K562 (cell line): Measurements from ENCODE around the gene AK4. TPM values are rescaled to one million over a fixed set of nuclear protein-coding genes. Genes with fewer than 3 reads are reported as not detected.

Experiments
- ATAC-seq: fragments of 200-7000 bp; cut with Tn5 transposase; 3 replicates; pipeline ENCODE4 v1.9.1; 2020; ENCODE audit warnings: moderate library complexity
- BruUV-seq: library from RNA; stranded (reverse); fragments of 400-500 nt; replicated peaks from 2 replicates; lab custom pipeline; 2021; lab: Mats Ljungman, UMichigan
- CTCF ChIA-PET: fragments of 300-600 bp; formaldehyde crosslinking; extraction: SDS; loops from one replicate; lab custom pipeline; 2021; ENCODE audit warnings: low intra/inter-chr PET ratio; lab: Yijun Ruan, JAX
- POLR2A ChIA-PET: fragments of 300-600, 350-650 bp; sonication (Branson Sonifier 250); formaldehyde crosslinking; extraction: SDS; loops from one replicate; lab custom pipeline; 2021; ENCODE audit warnings: antibody characterized with exemption, inconsistent platforms; lab: Yijun Ruan, JAX
- DNase-seq, 4 experiments: peaks; one replicate each; pipeline versions ENCODE4 v3.0.0 to v3.0.0-alpha.2; 2011 to 2018; ENCODE audit warnings: low spot score in 3 of 4, mixed read lengths in 3 of 4; ENCODE audit errors: extremely low read depth in 1 of 4
- FAIRE-seq: peaks from 2 replicates; lab custom pipeline; 2011; peaks lifted over from hg19 to GRCh38; lab: Jason Lieb, UNC
- H2AFZ ChIP-seq: 2 replicates; pipeline ENCODE4 v1.6.0; 2011; ENCODE audit warnings: low read depth, low read length, control low read depth, inconsistent platforms
- H3K27ac ChIP-seq: fragments of 200-600 bp; 3 replicates; pipeline ENCODE4 v1.8.0; 2011; ENCODE audit warnings: low read depth, mild to moderate bottlenecking, control low read depth, inconsistent platforms, low read length, moderate library complexity, mixed read lengths; ENCODE audit errors: extremely low read depth
- H3K27me3 ChIP-seq, 2 experiments: fragments of 300-600 bp in 1 of 2; 2 replicates in 1 of 2; 3 replicates in 1 of 2; pipeline versions ENCODE4 v1.6.0 to v1.8.0; 2011; ENCODE audit warnings: inconsistent platforms in 2 of 2, low read length in 2 of 2, mild to moderate bottlenecking in 1 of 2, mixed read lengths in 1 of 2, moderate library complexity in 1 of 2; ENCODE audit not compliant: control insufficient read depth in 2 of 2, insufficient read depth in 2 of 2
- H3K36me3 ChIP-seq: fragments of 300-600 bp; 3 replicates; pipeline ENCODE4 v1.8.0; 2011; ENCODE audit warnings: mild to moderate bottlenecking, low read length, inconsistent platforms; ENCODE audit not compliant: control insufficient read depth, insufficient read depth
- H3K4me1 ChIP-seq, 2 experiments: fragments of 200-600 bp in 1 of 2; replicated peaks in 1 of 2; 2 replicates in 1 of 2; 3 replicates in 1 of 2; pipeline versions ENCODE4 v1.5.1 to v1.8.0; 2011; ENCODE audit warnings: inconsistent platforms in 2 of 2, low read length in 2 of 2, mild to moderate bottlenecking in 1 of 2, mixed read lengths in 1 of 2, moderate library complexity in 1 of 2; ENCODE audit not compliant: control insufficient read depth in 2 of 2, insufficient read depth in 2 of 2
- H3K4me2 ChIP-seq: 2 replicates; pipeline ENCODE4 v1.6.1; 2011; ENCODE audit warnings: low read length, control low read depth, inconsistent platforms, mixed read lengths; ENCODE audit not compliant: insufficient read depth
- H3K4me3 ChIP-seq: fragments of 200-600 bp; sonication (generic), shearing (Covaris generic); 2 replicates; pipeline ENCODE4 v1.5.1; 2016; ENCODE audit warnings: control low read depth, inconsistent platforms
- H3K79me2 ChIP-seq: fragments of 200-600 bp; 3 replicates; pipeline ENCODE4 v1.8.0; 2011; ENCODE audit warnings: low read length, inconsistent platforms; ENCODE audit not compliant: control insufficient read depth, insufficient read depth
- H3K9ac ChIP-seq, 2 experiments: 2 replicates each; pipeline versions ENCODE4 v1.6.0 to v1.6.1; 2011; ENCODE audit warnings: low read depth in 2 of 2, low read length in 2 of 2, control low read depth in 1 of 2, inconsistent platforms in 1 of 2, mild to moderate bottlenecking in 1 of 2, mixed read lengths in 1 of 2; ENCODE audit not compliant: insufficient read depth in 1 of 2
- H3K9me1 ChIP-seq: one replicate; pipeline ENCODE4 v1.6.0; 2011; ENCODE audit warnings: inconsistent platforms, mild to moderate bottlenecking, low read length, moderate library complexity; ENCODE audit not compliant: control insufficient read depth, insufficient read depth
- H3K9me3 ChIP-seq: replicated peaks from 2 replicates; pipeline ENCODE4 v1.5.1; 2011; ENCODE audit warnings: low read depth, low read length, inconsistent platforms; ENCODE audit not compliant: control insufficient read depth, insufficient read depth
- H4K20me1 ChIP-seq: replicated peaks from 2 replicates; pipeline ENCODE4 v1.6.1; 2011; ENCODE audit warnings: low read length, inconsistent platforms, mixed read lengths; ENCODE audit not compliant: control insufficient read depth, insufficient read depth
- CREB1 ChIP-seq, 2 experiments: sonication (generic) in 1 of 2; formaldehyde crosslinking in 1 of 2; IDR thresholded peaks; 2 replicates each; pipeline versions ENCODE4 v1.6.1 to v1.8.0; 2012 to 2022; ENCODE audit warnings: inconsistent platforms in 1 of 2, mild to moderate bottlenecking in 1 of 2, missing genetic modification reagents in 1 of 2, moderate library complexity in 1 of 2
- EP400 ChIP-seq: fragments of 450-650 bp; IDR thresholded peaks from 2 replicates; pipeline ENCODE4 v1.6.1; 2017; ENCODE audit warnings: antibody characterized with exemption, mild to moderate bottlenecking, moderate library complexity
- MECOM ChIP-seq: fragments of 250-450 bp; sonication (Bioruptor Pico); IDR thresholded peaks from 2 replicates; pipeline ENCODE4 v1.8.0; 2022; ENCODE audit warnings: inconsistent platforms
- PPARD ChIP-seq: fragments of 250-450 bp; sonication (Bioruptor Pico); IDR thresholded peaks from 2 replicates; pipeline ENCODE4 v1.8.0; 2022; ENCODE audit warnings: inconsistent platforms, mild to moderate bottlenecking, moderate library complexity
- RBFOX2 ChIP-seq: fragments of 200-400 bp; formaldehyde crosslinking; IDR thresholded peaks from 2 replicates; pipeline ENCODE4 v1.6.1; 2017; ENCODE audit warnings: low read depth, mild to moderate bottlenecking, low read length, moderate library complexity
- RBM22 ChIP-seq: fragments of 200-400 bp; formaldehyde crosslinking; IDR thresholded peaks from 2 replicates; pipeline ENCODE4 v1.6.1; 2018; ENCODE audit warnings: low read length, low read depth; ENCODE audit not compliant: poor library complexity, severe bottlenecking
- U2AF1 ChIP-seq: fragments of 200-400 bp; formaldehyde crosslinking; optimal IDR thresholded peaks from 2 replicates; pipeline ENCODE3; 2017; ENCODE audit warnings: mild to moderate bottlenecking, low read depth, low read length, moderate library complexity
- WGBS: fragments of 100-300 bp; shearing (Covaris generic); methylation state at CpG from one replicate; pipeline ENCODE4 v1.1.6; 2016; ENCODE audit warnings: low coverage, mixed read lengths; ENCODE audit not compliant: insufficient coverage; ENCODE audit errors: missing lambda C conversion rate; 5-methylcytosine and 5-hydroxymethylcytosine counted together
- in situ Hi-C: fragments of 300-500 bp; cut with MboI; formaldehyde crosslinking; loops from 4 replicates; pipeline ENCODE4 v1.15.0; 2018; ENCODE audit warnings: inconsistent platforms, mixed read lengths
- intact Hi-C: fragments of 100-400 bp; cut with micrococcal nuclease; formaldehyde crosslinking; loops from 2 replicates; pipeline ENCODE4 v1.14.2; 2022
- polyA plus RNA-seq, 8 experiments: library from polyadenylated mRNA; depleted of rRNA in 4 of 8; stranded (reverse) in 5 of 8; unstranded in 3 of 8; fragments of >200 nt; fragmentation: Nextera tagmentation in 2 of 8; fragmentation: Illumina TruSeq in 1 of 8; extraction: Ambion mirVana in 2 of 8; extraction: Trizol in 1 of 8; gene quantifications; 2 replicates each; pipeline versions ENCODE4 v1.2.1 to v1.2.3, GENCODE V29; 2011 to 2014; ENCODE audit warnings: inconsistent platforms in 1 of 8, missing spikeins in 1 of 8
- total RNA-seq, 7 experiments: library from RNA; depleted of rRNA in 6 of 7; stranded (reverse); fragments of >200 nt in 6 of 7; fragmentation: Illumina TruSeq in 2 of 7; extraction: Trizol in 2 of 7; gene quantifications; 2 replicates each; pipeline versions ENCODE4 v1.2.1 to v1.2.3, GENCODE V29; 2011 to 2021; ENCODE audit warnings: low replicate concordance in 1 of 7

Gene AK4
- total and polyA plus RNA-seq, 9 of the 15 experiments (the other 6 are each of a cell fraction or from before 2014, with no cell fraction given) = 10.4 to 96.6 (median 21.5) TPM

DNA sequence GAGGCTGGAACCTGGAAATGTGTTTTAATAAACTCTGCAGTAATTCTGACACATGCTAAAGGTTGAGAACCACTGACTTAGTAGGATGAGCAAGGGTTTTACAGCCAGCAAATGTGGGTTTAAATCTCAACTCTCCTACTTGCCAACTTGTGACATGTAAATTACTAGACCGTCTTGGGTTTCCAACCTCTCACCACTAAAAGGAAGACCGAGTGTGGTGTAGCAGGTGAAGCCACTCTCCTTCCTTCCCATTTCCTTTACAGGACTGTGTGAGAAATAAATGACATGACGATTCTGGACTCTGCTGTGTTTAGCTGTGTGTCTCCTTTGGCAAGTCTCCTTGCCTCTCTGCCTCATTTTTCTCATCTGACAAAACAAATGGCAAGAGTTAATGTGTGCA, 111.8 kb downstream of the AK4 start:
- peak overlapping the region in 1 of 2 experiments; percentile 75; a peak in 1 of 4 replicates for H3K9ac ChIP-seq
- 22% methylated on average over 3 of the region's 3 CpGs for WGBS
- ChIA-PET POLR2A (interaction anchor here (0.7 to 1.0 kb wide), 5 partner anchors 12 to 61 kb away, joined by 3 read pairs; no protein-coding TSS in a partner anchor), CTCF (no interaction called here)
- H3K4me1 ChIP-seq = peaks cover 10 to 37% of the 10 kb centered on the region in 2 experiments
- TF ChIP-seq RBM22 = no peak
- TF ChIP-seq EP400 = no peak
- TF ChIP-seq MECOM (CRISPR knock-in tag) = no peak
- TF ChIP-seq PPARD = no peak
- no peak for TF ChIP-seq U2AF1
- no peak for TF ChIP-seq CREB1 (IDR thresholded peaks at IDR 0.05)
- TF ChIP-seq CREB1 (CRISPR knock-in tag; IDR thresholded peaks at IDR 0.05) = no peak
- no peak for TF ChIP-seq RBFOX2
- no peak for DNase-seq
- H3K9me3 ChIP-seq = no peaks in the 10 kb centered on the region
- H3K9me1 ChIP-seq = no peaks in the 10 kb centered on the region
- H3K36me3 ChIP-seq = peaks cover 57% of the 10 kb centered on the region
- H4K20me1 ChIP-seq = 0 out of 2 replicates have a peak, but pooled peaks cover 26% of the 10 kb centered on the region
- no peaks in the 10 kb centered on the region for H3K27me3 ChIP-seq
- ATAC-seq = no peak
- H3K79me2 ChIP-seq = peaks cover 100% of the 10 kb centered on the region
- BruUV-seq = no TSS peak
- FAIRE-seq = no peak
- peak overlapping the region; percentile 19; the same call in 1 of the 3 replicates for H3K27ac ChIP-seq
- no peak overlapping the region for H2AFZ ChIP-seq
- no peak overlapping the region for H3K4me3 ChIP-seq
- intact Hi-C loops = no loop called here
- H3K4me2 ChIP-seq = peak overlapping the region; percentile 27
- in situ Hi-C loops = no loop called here
